DOHH2 (cell line): ENCODE measurements around the gene INSRR.

ENCODE experiments used
- H3F3A ChIP-seq: fragments of 200-600 bp; sonication (generic), shearing (Covaris generic); 2 replicates; pipeline ENCODE4 v1.6.0; 2016; ENCODE audit warnings: antibody characterized with exemption, mild to moderate bottlenecking; ENCODE audit not compliant: control insufficient read depth, insufficient read depth
- H3K27ac ChIP-seq: fragments of 200-600 bp; sonication (generic); 2 replicates; pipeline ENCODE4 v1.5.1; 2014; ENCODE audit warnings: low read depth, mild to moderate bottlenecking, low read length, moderate library complexity
- H3K27me3 ChIP-seq: fragments of 200-600 bp; sonication (generic); 2 replicates; pipeline ENCODE4 v1.6.1; 2014; ENCODE audit warnings: mild to moderate bottlenecking, low read length, mixed read lengths; ENCODE audit not compliant: control insufficient read depth
- H3K36me3 ChIP-seq: fragments of 200-600 bp; sonication (generic); 2 replicates; pipeline ENCODE4 v1.6.1; 2014; ENCODE audit warnings: mild to moderate bottlenecking, low read length, moderate library complexity, mixed read lengths; ENCODE audit not compliant: control insufficient read depth
- H3K4me1 ChIP-seq: fragments of 200-600 bp; sonication (generic); 2 replicates; pipeline ENCODE4 v1.6.1; 2014; ENCODE audit warnings: mild to moderate bottlenecking, low read length, mixed read lengths; ENCODE audit not compliant: control insufficient read depth
- H3K4me2 ChIP-seq: fragments of 200-600 bp; sonication (generic); 2 replicates; pipeline ENCODE4 v1.6.0; 2014; ENCODE audit warnings: mild to moderate bottlenecking, low read length, moderate library complexity
- H3K4me3 ChIP-seq: fragments of 200-600 bp; sonication (generic); 2 replicates; pipeline ENCODE4 v1.5.1; 2014; ENCODE audit warnings: mild to moderate bottlenecking, low read length, mixed read lengths
- H3K79me2 ChIP-seq: fragments of 200-600 bp; sonication (generic); 2 replicates; pipeline ENCODE4 v1.6.1; 2014; ENCODE audit warnings: mild to moderate bottlenecking, low read length, mixed read lengths; ENCODE audit not compliant: control insufficient read depth
- H3K9me2 ChIP-seq: fragments of 200-600 bp; sonication (generic); replicated peaks from 2 replicates; pipeline ENCODE4 v1.6.1; 2014; ENCODE audit warnings: mild to moderate bottlenecking, low read length, mixed read lengths; ENCODE audit not compliant: control insufficient read depth
- H3K9me3 ChIP-seq: fragments of 200-600 bp; sonication (generic); 2 replicates; pipeline ENCODE4 v1.6.1; 2014; ENCODE audit warnings: antibody characterized with exemption, low read length, mixed read lengths; ENCODE audit not compliant: control insufficient read depth, insufficient read depth
- H4K20me1 ChIP-seq: fragments of 200-600 bp; sonication (generic); 2 replicates; pipeline ENCODE4 v1.6.0; 2014; ENCODE audit warnings: low read depth, mild to moderate bottlenecking, antibody characterized with exemption, low read length, moderate library complexity; ENCODE audit not compliant: control insufficient read depth, insufficient read depth
- EZH2phosphoT487 ChIP-seq: fragments of 200-600 bp; sonication (generic); IDR thresholded peaks from 2 replicates; pipeline ENCODE4 v1.6.1; 2017; ENCODE audit warnings: borderline replicate concordance, mild to moderate bottlenecking, antibody characterized with exemption, low read length, moderate library complexity, mixed read lengths
- TF ChIP-seq, protein P1 (sequence below): fragments of 200-600 bp; sonication (generic); IDR thresholded peaks from one replicate; pipeline ENCODE4 v1.5.1; 2014; ENCODE audit warnings: antibody characterized with exemption, mild to moderate bottlenecking, low read depth, low read length; ENCODE audit not compliant: poor library complexity, severe bottlenecking

The INSRR gene

DNA sequence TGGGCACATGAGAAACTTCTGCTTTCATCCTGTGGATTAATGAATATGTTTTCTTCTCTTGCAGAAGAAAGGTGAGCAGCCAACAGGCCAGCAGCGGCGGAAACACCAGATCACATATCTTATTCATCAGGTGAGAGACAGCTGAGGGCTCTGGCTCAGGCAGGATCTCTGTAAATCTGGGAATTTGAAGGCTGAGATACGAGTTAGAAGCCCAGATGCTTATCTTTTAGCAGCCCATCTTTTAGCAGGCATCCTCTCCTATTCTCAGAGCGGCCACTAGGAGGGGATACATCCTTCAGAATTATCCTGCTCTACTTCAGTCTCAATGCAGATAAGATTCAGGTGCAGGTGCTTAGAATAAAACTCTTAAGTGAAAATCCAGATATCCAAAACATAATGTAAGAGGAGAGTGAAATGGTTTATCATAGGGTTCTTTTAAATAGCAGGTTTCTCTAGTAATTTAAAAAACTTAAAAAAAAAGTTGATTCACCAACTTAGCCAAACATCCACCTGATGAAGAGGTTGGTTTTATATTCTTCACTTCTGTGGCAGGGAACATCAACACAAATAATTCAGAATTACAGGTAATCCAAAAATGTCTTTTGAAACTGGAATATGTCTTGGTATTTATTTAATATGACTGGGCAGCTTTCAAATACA is 61.6 kb downstream of the INSRR start:
- Histone ChIP-seq H4K20me1 (no peaks in the 10 kb centered on the region), H3K27me3 (no peaks in the 10 kb centered on the region), H3K27ac (no peak overlapping the region), H3K9me2 (no peaks in the 10 kb centered on the region), H3K4me3 (no peak overlapping the region), H3K36me3 (peaks cover 85% of the 10 kb centered on the region), H3K4me1 (peaks cover 28% of the 10 kb centered on the region), H3F3A (peaks cover 10% of the 10 kb centered on the region), H3K9me3 (no peaks in the 10 kb centered on the region), H3K79me2 (no peaks in the 10 kb centered on the region), H3K4me2 (no peak overlapping the region)
- TF ChIP-seq, protein P1, sequence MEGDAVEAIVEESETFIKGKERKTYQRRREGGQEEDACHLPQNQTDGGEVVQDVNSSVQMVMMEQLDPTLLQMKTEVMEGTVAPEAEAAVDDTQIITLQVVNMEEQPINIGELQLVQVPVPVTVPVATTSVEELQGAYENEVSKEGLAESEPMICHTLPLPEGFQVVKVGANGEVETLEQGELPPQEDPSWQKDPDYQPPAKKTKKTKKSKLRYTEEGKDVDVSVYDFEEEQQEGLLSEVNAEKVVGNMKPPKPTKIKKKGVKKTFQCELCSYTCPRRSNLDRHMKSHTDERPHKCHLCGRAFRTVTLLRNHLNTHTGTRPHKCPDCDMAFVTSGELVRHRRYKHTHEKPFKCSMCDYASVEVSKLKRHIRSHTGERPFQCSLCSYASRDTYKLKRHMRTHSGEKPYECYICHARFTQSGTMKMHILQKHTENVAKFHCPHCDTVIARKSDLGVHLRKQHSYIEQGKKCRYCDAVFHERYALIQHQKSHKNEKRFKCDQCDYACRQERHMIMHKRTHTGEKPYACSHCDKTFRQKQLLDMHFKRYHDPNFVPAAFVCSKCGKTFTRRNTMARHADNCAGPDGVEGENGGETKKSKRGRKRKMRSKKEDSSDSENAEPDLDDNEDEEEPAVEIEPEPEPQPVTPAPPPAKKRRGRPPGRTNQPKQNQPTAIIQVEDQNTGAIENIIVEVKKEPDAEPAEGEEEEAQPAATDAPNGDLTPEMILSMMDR, result peak; percentile 87
- no peak for TF ChIP-seq EZH2phosphoT487

DNA sequence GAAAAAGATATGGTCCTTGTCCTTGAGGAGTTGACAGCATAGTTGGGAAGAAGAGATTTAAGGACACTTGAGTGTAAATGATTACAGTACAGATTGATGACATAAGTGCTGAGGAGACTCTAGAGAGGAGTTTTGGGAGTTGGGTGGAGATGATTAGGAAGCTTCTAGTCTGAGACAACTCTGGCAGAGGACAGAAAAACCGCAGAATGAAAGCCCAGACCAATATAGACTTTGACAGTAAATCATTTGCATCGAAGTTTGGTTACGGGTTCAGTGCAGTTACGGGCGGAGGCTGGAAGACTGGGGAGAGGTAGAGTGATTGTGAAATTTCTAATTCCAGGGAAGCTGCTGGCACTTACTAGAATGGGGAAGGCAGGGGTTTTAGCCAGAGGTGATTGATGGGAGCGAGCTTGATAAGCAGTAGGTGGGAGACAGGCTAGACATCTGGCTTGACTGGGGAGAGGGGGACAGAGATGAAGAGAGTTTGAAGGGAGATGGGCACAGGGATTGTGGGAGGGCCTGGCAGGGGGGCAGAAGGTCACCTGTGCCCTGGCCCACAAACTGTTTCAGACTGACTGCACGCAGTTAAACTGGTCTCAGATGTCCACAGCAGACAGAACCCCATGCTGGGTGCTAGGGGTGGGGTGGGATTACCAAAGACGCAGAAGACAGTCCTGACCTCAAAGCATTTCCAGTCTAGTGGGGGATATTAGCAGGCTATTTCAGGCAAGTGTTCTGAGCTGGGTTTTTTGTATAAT is 62.4 kb downstream of the INSRR start:
- Histone ChIP-seq H3K9me2 (no peaks in the 10 kb centered on the region), H3K4me2 (peak overlapping the region; percentile 31; the same call in 1 of the 2 replicates), H3K9me3 (no peaks in the 10 kb centered on the region), H3K4me3 (0 out of 2 replicates have a peak overlapping the region, but pooled peaks have one; percentile 7), H3F3A (peaks cover 10% of the 10 kb centered on the region), H3K27ac (no peak overlapping the region), H3K4me1 (peaks cover 28% of the 10 kb centered on the region), H3K79me2 (no peaks in the 10 kb centered on the region), H4K20me1 (no peaks in the 10 kb centered on the region; the same call in 1 of the 2 replicates), H3K27me3 (no peaks in the 10 kb centered on the region), H3K36me3 (peaks cover 91% of the 10 kb centered on the region)
- TF ChIP-seq EZH2phosphoT487, result no peak
- TF ChIP-seq, protein P1, result no peak

DNA sequence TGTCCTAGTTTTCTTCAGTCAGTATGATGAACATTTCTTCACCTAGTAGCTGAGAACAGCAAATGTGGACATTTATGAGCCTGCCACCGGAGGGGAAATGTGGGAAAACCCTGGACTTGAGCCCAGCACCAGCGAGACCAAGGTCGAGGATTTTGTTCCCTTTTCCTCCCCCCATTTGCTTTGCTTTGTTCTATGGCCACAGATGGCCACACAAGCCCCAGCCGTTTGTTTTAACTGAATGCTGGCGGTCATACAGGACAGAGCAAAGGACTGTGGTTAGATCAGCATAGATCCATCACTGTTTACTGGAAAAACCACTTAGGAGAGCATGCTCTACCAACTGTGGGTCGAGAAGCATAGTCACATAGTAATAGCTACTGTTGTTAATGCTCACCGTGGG is 63.1 kb downstream of the INSRR start:
- H3K4me3 ChIP-seq, result 0 out of 2 replicates have a peak overlapping the region, but pooled peaks have one; percentile 7
- H4K20me1 ChIP-seq, result no peaks in the 10 kb centered on the region; the same call in 1 of the 2 replicates
- H3K9me3 ChIP-seq, result no peaks in the 10 kb centered on the region
- H3K4me2 ChIP-seq, result peak overlapping the region; percentile 31; the same call in 1 of the 2 replicates
- peaks cover 10% of the 10 kb centered on the region for H3F3A ChIP-seq
- peaks cover 28% of the 10 kb centered on the region for H3K4me1 ChIP-seq
- no peaks in the 10 kb centered on the region for H3K79me2 ChIP-seq
- peaks cover 91% of the 10 kb centered on the region for H3K36me3 ChIP-seq
- TF ChIP-seq, protein P1, result no peak
- no peak for TF ChIP-seq EZH2phosphoT487
- H3K27me3 ChIP-seq, result no peaks in the 10 kb centered on the region
- no peak overlapping the region for H3K27ac ChIP-seq
- H3K9me2 ChIP-seq, result no peaks in the 10 kb centered on the region
